AG10803 (cell line): ENCODE measurements around the gene CLCN6.
A peak's percentile ranks its signal among the peaks of the same experiment; 100 is the strongest.

Source experiments
- DNase-seq: peaks from one replicate; pipeline ENCODE4 v3.0.0; 2010; ENCODE audit warnings: low read depth
- H3K4me3 ChIP-seq: 2 replicates; pipeline ENCODE4 v1.5.1; 2011; ENCODE audit warnings: mild to moderate bottlenecking, low read length, control low read depth
- TF ChIP-seq, protein P1 (sequence below): conservative IDR thresholded peaks from 2 replicates; pipeline ENCODE4 v1.5.1; 2011; ENCODE audit warnings: mild to moderate bottlenecking, low read length, control low read depth, inconsistent platforms

CLCN6 gene

DNA sequence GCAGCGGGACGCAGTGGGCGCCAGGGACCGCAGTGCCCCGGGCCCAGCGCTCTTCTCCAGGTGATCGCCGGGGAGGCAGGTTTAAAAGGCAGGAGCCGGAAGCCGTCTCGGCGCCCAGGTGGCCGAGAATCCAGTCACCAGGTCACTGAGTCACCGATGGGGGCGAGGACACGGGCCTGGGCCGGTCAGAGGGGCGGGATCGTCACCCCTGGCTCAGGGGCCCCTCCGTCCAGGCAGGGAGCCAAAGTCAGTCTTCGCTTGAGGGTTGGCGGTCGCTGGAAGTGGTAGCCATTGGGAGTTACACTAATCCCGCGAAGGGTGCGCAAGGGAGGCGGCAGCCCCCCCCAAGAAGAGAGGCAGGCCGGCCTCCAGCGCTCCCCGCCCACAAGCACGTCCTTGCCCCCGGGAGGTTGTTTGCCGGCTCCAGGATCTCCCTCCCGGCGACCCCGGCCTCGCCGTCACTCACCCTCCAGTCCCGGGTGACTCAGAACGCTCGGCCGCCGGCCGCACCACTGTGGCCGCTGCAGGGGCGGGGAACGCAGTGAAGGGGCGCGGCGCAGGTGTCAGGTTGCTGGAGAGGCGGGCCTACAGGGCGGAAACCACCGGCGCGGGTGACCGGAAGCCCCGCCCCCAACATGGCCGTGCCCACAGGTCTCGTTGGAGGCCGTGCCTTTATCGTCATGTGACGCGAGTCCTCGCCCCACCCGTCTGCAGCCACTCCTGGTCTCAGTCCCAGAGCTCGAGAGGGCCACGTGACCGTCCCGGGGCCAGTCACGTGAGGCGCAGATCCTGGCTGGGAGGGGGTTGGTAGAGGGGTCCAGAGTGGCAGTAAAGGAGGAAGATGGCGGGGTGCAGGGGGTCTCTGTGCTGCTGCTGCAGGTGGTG, at the start of gene CLCN6, which contains the start of gene MTHFR:
TSS of gene CLCN6 (plus strand) at position 770 of the 885 bp plus-strand sequence. CDS start at position 842, 72 bp downstream.
TSS of gene MTHFR (minus strand) at position 543 of the 885 bp plus-strand sequence. CDS start 2,848 bp downstream, outside the sequence.
- TF ChIP-seq, protein P1, sequence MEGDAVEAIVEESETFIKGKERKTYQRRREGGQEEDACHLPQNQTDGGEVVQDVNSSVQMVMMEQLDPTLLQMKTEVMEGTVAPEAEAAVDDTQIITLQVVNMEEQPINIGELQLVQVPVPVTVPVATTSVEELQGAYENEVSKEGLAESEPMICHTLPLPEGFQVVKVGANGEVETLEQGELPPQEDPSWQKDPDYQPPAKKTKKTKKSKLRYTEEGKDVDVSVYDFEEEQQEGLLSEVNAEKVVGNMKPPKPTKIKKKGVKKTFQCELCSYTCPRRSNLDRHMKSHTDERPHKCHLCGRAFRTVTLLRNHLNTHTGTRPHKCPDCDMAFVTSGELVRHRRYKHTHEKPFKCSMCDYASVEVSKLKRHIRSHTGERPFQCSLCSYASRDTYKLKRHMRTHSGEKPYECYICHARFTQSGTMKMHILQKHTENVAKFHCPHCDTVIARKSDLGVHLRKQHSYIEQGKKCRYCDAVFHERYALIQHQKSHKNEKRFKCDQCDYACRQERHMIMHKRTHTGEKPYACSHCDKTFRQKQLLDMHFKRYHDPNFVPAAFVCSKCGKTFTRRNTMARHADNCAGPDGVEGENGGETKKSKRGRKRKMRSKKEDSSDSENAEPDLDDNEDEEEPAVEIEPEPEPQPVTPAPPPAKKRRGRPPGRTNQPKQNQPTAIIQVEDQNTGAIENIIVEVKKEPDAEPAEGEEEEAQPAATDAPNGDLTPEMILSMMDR, result no peak
- DNase-seq, result peak; percentile 99
- peak within 1 kb of the TSS; percentile 93 for H3K4me3 ChIP-seq

DNA sequence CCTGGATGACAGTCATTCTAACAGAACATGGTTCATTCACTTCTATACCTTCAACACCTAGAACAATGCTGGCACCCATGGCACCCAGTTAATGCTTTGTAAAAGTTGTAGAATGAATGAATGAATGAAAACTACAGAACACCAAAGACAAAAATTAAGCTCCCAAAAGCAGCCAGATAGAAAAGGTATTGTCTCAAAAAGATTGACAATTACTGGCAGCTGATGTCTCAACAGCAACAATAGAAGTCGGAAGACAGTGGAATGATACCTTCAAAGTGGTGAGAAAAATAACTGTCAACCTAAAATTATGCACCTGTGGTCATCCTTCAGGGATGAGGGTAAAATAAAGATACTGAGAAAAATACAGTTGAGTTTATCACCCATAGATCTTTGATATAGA, 48.9 kb upstream of the CLCN6 start:
- H3K4me3 ChIP-seq, result no peak overlapping the region
- TF ChIP-seq, protein P1, result no peak
- DNase-seq, result no peak

- TF ChIP-seq, protein P1, result no peak
- H3K4me3 ChIP-seq, result no peak overlapping the region
- DNase-seq, result no peak
These were observed 46.2 kb upstream of the CLCN6 start for GRCh38 chr1:11759791-11760190.

DNA sequence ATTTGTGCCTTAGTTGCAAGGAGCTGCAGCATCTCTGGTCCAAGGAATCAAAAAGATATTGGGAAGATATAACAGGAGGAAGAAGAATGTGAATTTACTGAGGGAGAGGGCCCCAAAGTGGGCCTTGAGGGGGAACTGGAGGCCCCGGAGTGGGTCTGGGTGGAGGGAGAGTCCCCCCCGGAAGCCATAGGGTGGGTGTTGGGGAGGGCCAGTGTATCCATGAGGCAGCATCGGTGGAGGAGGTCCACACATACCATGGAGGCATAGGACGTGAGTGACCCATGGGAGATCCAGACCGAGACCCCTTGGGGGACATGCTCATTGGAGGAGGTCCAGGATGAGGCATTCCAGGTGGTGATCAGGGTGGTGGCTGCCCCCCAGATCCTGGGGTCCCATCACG, 44.7 kb upstream of the CLCN6 start:
- DNase-seq, result no peak
- H3K4me3 ChIP-seq, result no peak overlapping the region
- TF ChIP-seq, protein P1, result no peak

DNA sequence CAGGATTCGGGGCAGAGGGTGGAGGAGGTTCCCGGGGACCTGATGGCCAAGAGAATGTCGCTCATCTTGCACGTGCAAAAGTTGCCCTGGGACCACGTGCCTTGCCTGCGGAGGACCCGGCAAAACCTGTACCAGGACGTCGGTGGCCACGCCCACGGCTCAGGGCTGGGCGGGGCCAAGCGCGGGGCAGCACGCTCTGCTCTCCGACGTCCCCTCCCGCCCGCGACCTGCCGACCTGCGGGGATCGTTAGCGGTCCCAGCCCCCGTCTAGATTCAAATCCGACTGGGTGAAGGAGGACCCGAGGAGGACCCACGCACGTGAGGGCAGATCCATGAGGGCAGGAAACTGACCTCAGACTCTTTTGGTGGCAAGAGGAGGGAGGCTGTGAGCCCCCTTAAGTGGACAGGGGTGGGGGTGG, 44.0 kb upstream of the CLCN6 start, which contains the start of gene C1orf167:
TSS of gene C1orf167 (plus strand) at position 206 of the 419 bp plus-strand sequence. CDS start 2,208 bp downstream, outside the sequence.
- H3K4me3 ChIP-seq, result no peak within 1 kb of the TSS
- TF ChIP-seq, protein P1, result no peak
- no peak for DNase-seq

DNA sequence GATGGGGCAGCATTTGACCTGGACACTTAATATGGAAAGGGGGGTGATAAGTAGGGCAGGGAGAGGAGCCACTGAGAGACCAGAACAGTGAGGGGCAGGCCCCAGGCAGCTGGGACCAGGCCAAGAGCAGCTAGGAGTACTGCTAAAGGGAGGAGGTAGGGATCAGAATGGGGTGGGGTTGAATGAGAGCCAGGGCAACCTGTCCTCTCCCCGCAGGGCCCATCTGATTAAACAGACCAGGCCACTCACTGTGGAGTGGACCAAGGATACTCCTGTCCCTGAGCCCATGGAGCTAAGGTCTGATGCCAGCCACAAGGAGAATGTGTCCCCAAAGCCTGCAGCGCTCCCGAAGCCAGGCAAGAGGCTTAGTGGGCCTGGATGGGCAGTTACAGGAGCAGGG, 41.9 kb upstream of the CLCN6 start:
- TF ChIP-seq, protein P1, result no peak
- DNase-seq, result no peak
- H3K4me3 ChIP-seq, result no peak overlapping the region

DNA sequence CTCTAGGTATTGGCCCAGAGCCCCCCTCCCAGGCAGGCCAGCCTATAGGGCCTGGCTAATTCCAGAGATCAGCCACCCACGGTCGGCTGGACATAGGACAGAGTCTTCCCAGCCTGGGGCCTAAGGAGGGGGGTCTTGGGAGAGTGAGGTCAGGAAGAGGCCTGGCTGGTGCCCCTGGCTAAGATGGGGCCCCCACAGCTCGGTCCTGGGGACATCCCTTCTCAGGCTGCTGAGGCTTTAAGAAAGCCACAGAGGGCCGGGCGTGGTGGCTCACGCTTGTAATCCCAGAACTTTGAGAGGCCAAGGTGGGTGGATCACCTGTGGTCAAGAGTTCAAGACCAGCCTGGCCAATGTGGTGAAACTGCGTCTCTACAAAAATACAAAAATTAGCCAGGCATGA, 41.5 kb upstream of the CLCN6 start:
- DNase-seq, result no peak
- H3K4me3 ChIP-seq, result no peak overlapping the region
- TF ChIP-seq, protein P1, result no peak
